Ishikawa (cell line): ENCODE data around the gene CHGA.

Experiments
- CEBPB ChIP-seq: IDR thresholded peaks from 2 replicates; pipeline ENCODE4 v1.6.1; 2012
- CREB1 ChIP-seq: IDR thresholded peaks from 2 replicates; pipeline ENCODE4 v1.6.1; 2012; ENCODE audit warnings: low read depth
- EGR1 ChIP-seq: IDR thresholded peaks from 2 replicates; pipeline ENCODE4 v1.6.1; 2012
- EP300 ChIP-seq: IDR thresholded peaks from 2 replicates; pipeline ENCODE4 v1.6.1; 2012; ENCODE audit warnings: borderline replicate concordance
- FOXM1 ChIP-seq: IDR thresholded peaks from 2 replicates; pipeline ENCODE4 v1.6.1; 2012; ENCODE audit warnings: low read depth, borderline replicate concordance
- NFIC ChIP-seq: IDR thresholded peaks from 2 replicates; pipeline ENCODE4 v1.6.1; 2012
- RAD21 ChIP-seq: IDR thresholded peaks from 2 replicates; pipeline ENCODE4 v1.6.1; 2012; ENCODE audit warnings: low read depth
- TAF1 ChIP-seq: IDR thresholded peaks from 2 replicates; pipeline ENCODE4 v1.6.1; 2012; ENCODE audit warnings: low read depth, mild to moderate bottlenecking
- TCF12 ChIP-seq: IDR thresholded peaks from 2 replicates; pipeline ENCODE4 v1.6.1; 2012; ENCODE audit warnings: low read depth
- TEAD4 ChIP-seq: IDR thresholded peaks from 2 replicates; pipeline ENCODE4 v1.6.1; 2012
- YY1 ChIP-seq: IDR thresholded peaks from 2 replicates; pipeline ENCODE4 v1.6.1; 2012; ENCODE audit warnings: low read depth
- ZBTB7A ChIP-seq: IDR thresholded peaks from 2 replicates; pipeline ENCODE4 v1.6.1; 2012; ENCODE audit warnings: low read depth
- TF ChIP-seq, protein P1 (sequence below): IDR thresholded peaks from 2 replicates; pipeline ENCODE4 v1.6.1; 2012
- TF ChIP-seq, protein P2 (sequence below): IDR thresholded peaks from 2 replicates; pipeline ENCODE4 v1.6.1; 2012; ENCODE audit warnings: low read depth, mild to moderate bottlenecking
- TF ChIP-seq, protein P3 (sequence below): IDR thresholded peaks from 2 replicates; pipeline ENCODE4 v1.6.1; 2012

CHGA gene

DNA sequence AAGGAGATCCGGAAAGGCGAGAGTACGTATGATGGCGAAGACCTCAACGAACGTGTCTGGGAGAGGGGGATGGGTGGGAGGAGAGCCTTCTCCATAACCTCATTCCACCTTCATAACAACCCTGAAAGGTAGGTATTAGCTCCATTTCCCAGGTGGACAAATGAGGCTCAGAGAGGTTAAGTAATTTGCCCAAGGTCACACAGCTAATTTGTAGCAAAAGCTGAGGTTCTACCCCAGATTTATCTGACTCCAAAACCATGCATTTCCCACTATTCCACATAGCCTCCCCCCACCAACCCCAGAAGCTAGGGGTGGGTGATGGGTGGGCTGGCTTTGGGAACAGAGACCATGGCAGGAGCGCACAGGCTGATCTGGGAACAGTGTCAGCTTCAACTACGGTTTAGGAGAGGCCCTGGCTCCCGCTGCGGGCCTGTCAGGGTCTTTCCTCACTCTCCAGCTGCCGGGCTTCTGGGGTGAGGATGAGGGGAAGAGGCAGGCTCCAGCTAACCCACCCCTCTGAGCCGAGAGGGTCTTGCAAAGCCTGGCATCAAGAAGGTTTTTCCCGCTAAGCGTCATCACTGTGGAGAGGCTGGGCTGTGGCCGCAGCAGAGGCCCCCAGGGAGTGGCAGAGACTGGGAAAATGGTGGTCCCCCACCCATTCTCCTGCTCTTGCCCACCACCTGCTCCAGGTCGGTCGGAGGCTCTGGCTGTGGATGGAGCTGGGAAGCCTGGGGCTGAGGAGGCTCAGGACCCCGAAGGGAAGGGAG lies 8.9 kb downstream of the CHGA start:
- TF ChIP-seq, protein P1, sequence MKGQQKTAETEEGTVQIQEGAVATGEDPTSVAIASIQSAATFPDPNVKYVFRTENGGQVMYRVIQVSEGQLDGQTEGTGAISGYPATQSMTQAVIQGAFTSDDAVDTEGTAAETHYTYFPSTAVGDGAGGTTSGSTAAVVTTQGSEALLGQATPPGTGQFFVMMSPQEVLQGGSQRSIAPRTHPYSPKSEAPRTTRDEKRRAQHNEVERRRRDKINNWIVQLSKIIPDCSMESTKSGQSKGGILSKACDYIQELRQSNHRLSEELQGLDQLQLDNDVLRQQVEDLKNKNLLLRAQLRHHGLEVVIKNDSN: no peak
- TF ChIP-seq EP300 (no peak), TCF12 (no peak), CREB1 (no peak), CEBPB (no peak), TEAD4 (no peak), RAD21 (no peak), FOXM1 (no peak), EGR1 (no peak), ZBTB7A (no peak), TAF1 (no peak), YY1 (no peak), NFIC (no peak)
- TF ChIP-seq, protein P2, sequence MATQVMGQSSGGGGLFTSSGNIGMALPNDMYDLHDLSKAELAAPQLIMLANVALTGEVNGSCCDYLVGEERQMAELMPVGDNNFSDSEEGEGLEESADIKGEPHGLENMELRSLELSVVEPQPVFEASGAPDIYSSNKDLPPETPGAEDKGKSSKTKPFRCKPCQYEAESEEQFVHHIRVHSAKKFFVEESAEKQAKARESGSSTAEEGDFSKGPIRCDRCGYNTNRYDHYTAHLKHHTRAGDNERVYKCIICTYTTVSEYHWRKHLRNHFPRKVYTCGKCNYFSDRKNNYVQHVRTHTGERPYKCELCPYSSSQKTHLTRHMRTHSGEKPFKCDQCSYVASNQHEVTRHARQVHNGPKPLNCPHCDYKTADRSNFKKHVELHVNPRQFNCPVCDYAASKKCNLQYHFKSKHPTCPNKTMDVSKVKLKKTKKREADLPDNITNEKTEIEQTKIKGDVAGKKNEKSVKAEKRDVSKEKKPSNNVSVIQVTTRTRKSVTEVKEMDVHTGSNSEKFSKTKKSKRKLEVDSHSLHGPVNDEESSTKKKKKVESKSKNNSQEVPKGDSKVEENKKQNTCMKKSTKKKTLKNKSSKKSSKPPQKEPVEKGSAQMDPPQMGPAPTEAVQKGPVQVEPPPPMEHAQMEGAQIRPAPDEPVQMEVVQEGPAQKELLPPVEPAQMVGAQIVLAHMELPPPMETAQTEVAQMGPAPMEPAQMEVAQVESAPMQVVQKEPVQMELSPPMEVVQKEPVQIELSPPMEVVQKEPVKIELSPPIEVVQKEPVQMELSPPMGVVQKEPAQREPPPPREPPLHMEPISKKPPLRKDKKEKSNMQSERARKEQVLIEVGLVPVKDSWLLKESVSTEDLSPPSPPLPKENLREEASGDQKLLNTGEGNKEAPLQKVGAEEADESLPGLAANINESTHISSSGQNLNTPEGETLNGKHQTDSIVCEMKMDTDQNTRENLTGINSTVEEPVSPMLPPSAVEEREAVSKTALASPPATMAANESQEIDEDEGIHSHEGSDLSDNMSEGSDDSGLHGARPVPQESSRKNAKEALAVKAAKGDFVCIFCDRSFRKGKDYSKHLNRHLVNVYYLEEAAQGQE: no peak
- TF ChIP-seq, protein P3, sequence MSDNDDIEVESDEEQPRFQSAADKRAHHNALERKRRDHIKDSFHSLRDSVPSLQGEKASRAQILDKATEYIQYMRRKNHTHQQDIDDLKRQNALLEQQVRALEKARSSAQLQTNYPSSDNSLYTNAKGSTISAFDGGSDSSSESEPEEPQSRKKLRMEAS: no peak

DNA sequence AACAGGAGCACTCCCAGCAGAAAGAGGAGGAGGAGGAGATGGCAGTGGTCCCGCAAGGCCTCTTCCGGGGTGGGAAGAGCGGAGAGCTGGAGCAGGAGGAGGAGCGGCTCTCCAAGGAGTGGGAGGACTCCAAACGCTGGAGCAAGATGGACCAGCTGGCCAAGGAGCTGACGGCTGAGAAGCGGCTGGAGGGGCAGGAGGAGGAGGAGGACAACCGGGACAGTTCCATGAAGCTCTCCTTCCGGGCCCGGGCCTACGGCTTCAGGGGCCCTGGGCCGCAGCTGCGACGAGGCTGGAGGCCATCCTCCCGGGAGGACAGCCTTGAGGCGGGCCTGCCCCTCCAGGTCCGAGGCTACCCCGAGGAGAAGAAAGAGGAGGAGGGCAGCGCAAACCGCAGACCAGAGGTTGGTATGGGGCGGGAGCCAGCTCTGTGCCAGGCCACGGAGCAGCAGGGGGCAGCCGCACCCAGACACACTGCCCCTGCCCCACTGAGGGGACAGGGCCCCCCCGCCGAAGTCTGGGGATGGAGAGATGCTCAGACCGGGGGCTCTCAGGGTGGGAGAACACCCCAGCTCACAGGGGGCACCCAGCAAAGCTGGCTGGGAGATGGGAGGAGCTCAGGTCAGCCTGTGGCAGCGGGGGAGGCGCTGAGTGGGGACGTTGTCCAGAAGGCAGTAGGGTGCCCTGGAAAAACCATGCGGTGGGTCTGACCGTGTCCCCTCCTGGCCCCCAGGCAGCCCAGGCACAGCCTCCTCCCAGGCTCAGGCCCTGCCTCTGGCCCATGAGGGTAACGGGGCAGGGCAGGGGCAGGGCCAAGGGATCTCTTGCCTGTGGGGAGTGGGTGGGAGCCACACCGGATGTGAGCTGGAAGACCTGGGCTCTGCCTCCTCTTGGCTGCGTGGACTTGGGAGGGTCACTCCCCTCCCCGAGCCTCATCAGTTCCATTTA lies 9.8 kb downstream of the CHGA start:
- no peak for TF ChIP-seq ZBTB7A
- TF ChIP-seq NFIC: no peak
- TF ChIP-seq EGR1: no peak
- no peak for TF ChIP-seq RAD21
- TF ChIP-seq FOXM1: no peak
- TF ChIP-seq, protein P2: no peak
- no peak for TF ChIP-seq TCF12
- TF ChIP-seq YY1: no peak
- TF ChIP-seq TAF1: no peak
- no peak for TF ChIP-seq TEAD4
- TF ChIP-seq, protein P1: no peak
- no peak for TF ChIP-seq CREB1
- TF ChIP-seq, protein P3: no peak
- no peak for TF ChIP-seq CEBPB
- no peak for TF ChIP-seq EP300

DNA sequence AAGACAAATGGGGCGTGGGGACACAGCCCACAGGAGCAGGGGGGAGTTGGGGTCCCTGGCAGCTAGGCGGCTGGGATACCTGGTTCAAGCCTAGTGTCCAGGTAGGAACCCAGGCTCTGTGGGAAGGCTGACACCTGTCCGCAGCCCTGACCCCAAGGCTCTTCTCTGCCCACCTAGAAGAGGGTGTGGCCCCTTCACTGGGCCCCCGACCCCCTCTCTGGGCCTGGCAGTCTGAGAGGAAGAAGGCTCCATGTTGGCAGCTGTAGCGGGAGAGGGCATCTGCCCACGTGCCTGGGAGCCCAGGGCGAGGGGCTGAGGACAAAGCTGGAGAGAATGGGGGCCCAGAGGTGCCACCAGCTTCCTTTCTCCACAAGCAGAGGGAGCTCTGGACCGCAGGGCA lies 10.5 kb downstream of the CHGA start:
- TF ChIP-seq YY1 (no peak), TCF12 (no peak), CEBPB (no peak), CREB1 (no peak), FOXM1 (no peak), RAD21 (no peak), ZBTB7A (no peak), TEAD4 (no peak), EGR1 (no peak), NFIC (no peak), EP300 (no peak), TAF1 (no peak)
- TF ChIP-seq, protein P2: no peak
- TF ChIP-seq, protein P3: no peak
- TF ChIP-seq, protein P1: no peak
